Measurements from ENCODE around the gene SMARCB1.

Gene SMARCB1

DNA sequence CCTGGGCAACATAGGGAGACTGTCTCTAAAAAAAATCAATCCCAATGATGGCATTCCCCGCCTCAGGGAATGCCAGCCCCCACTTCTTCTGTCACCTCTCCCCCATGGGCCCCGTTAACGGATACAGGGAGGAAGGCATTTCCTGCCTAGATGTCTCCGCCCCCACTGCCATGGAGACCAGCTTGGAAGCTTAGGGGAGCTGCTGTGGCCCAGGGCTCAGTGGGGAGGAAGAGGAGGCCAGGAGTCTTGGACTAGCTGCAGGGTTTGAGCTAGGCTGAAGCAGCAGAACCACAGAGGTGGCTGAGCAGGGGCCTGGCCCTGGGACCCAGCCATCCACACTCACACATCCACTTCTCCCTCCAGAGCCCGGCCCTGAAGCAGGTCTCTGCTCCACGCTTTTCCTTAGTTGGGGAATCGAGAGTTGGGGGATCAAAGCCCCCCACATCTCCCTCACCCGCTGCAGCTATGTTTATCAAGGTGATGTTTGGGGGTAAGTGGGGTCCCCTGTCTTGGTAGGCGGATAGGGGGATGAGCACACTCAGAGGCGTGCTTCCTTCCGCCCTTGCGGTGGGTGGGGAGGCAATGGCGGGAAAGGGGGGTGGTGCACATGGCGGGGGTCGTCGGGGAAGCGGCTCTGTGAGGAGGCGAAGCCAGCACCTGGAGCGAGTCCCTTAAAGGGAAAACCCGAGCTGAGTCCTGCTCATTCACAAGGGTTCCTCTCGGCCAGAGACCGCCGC lies 23.8 kb upstream of the SMARCB1 start, which contains the start of gene C22orf15:
TSS of gene C22orf15 (plus strand) at position 149 of the 737 bp plus-strand sequence. CDS start at position 466, 317 bp downstream.
- peak in 3 of 6 experiments; percentile 8 to 49 (median 17) for DNase-seq

DNA sequence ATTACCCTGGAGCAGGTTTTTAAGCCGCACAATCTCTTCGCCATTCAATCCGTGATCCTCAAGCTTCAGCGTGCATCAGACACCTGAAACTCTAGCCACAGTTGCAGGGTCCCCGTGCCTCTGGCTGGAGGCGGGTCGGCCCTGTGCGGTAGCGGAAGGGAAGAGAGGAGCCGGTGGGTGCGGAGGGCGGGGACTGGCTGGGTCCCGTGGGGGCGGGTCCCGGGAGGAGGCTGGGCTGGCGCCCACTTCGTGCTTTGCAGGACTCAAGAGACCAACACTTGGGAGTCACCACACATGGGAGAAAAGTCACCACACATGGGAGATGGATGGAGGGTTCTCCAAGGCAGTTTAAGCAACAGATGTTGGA lies 23.2 kb upstream of the SMARCB1 start:
- DNase-seq: peak in 5 of 6 experiments; percentile 37 to 56 (median 49)

DNA sequence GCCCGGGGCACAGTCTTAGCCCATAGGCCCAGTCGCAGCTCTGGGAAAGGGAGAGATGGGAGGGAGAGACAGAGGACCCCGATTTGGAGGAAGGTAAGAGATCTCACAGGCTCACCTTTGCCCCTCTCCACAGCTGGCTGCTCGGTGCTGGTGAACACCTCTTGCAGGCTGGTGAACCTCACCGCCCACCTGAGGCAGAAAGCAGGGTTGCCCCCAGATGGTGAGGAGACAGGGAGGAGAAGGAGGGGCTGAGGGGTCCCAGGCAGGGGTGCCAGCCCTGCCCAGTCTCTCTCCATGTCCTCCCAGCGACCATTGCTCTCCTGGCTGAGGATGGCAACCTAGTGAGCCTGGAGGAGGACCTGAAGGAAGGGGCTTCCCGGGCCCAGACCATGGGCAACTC lies 22.8 kb upstream of the SMARCB1 start:
- DNase-seq: no peak

DNA sequence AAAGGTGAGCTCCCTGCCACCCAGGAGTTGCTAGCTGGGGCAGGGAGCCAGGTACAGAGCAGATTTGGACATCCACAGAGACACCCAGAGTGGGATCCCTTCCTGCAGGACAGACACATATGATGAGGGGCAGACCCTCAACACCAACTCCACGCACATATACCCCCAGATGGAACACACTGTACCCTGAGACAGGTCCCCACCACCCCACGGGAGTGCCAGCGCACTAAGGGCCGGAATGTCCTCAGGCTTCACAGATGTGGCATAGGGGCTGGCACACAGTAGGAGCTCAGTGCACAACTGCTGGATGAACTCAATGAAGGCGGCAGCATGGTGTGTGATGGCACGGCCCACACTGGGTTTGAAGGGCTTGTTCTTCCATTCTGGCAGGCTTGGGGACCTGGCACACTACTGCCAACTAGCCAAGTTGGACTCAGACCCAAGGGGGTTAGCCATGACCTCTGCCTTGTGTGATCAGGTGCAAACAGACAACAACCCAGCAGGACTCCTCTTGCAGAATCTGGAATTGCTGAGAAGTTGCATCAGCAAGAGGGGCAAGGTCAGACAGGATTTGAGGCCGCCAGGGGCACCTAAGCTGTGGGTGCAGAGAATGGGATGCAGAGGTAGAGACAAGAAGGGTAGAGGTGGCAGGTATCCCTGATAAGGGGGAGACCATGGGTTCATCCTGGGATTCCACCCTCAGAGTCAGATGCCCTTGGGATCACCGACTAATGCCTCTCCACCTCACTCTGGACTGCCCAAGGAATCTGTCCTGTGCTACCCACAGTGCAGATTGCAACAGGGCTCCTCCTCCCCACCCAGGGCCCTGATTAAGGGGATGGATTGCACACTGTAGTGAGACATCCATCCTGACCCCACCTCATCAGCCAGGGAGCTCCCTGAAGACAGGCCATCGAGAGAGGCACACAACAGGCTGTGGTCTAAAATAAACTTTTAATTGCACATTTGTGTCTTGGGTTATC lies 21.6 kb upstream of the SMARCB1 start:
- DNase-seq: no peak

DNA sequence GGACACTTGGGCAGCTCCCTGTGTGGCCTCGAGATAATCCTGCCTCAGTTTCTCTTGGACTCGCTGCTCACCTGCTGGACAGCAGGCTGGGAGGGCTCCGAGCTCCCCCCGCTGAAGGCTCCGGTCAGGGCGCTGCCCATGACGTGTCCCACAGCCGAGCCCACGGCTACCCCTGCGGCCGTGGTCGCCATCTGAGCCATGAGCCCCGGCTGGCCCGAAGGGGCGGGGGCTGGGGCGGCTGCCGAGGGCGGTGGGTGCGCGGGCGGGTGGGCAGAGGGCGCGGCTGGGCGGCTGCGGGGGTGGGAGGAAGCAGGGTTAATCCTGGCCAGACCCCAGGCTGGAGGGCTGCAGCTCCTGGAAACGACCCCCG lies 19.5 kb upstream of the SMARCB1 start:
- no peak for DNase-seq

DNA sequence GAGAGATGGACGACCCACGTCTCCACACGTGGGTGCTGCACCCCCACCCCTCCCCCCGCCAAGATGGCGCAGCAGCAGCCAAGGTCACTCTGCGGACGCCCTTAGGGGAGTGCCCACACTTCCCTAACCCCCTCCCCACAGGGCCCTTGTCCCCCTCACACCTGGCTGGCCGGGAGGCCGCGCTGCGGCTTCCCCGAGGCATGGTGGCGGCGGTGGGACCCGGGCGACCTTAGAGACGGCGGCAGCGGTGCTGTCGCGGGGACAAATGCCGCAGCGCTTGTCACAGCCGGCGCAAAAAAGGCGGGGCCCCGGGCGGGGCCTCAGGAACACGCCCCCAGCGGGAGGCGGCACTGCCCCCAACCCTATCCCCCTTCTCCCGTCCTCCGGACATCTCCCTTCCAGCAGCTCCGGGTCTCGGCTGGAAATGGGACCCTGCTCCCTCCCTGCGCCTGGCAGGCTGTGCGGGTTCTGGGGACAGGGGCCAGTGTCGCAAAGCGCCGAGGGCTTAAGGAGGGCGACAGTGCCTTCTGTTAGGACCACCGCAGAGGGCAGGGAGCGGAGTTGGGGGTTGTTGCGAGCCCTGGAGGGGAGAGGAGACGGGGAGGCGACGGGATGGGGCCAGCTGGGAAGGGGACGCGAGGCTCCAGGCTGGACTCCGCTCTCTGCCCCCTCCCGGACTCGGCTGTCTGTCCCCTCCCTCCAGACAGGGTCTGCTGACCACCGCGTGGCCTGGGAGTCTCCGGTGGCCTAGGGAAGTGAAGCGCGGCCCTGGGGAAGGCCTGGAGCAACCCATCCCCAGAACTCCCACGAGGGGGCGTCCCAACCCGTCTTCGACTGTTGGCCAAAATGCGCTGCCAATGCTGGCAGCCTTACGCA lies 18.9 kb upstream of the SMARCB1 start, which contains the start of gene CHCHD10:
TSS of gene CHCHD10 (minus strand) at position 300 of the 876 bp plus-strand sequence. CDS start at position 202, 98 bp downstream.
- peak; percentile 40 to 73 (median 68) for DNase-seq

DNA sequence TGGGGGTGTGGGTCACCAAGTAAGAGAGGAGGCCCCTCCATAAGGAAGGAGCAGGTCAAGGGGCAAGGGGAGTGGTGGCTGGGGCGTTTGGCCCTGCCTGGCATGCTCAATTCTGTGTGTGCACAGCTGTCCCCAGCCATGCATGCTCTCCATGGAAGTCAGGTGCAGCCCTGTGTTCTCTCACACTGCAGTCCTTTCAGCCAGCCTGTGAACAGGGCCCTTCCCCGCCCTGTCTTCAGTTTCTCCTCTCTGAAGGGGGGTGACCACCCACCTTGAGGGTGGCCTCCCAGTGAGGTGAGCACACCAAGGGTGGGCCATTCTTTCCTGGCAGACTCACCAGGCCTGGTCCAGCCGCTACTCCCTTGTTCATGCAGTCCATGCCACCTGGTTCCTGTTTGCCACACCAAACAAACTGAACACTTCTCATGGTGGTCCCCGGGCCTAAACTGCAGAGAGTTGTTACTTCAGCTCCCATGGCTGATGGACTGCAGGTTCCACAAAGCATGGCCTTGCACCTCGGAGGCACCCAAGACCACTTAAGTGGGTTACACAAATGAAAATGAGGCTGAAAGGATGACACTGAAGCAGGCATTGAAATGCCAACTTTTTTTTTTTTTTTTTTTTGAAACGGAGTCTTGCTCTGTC lies 17.3 kb upstream of the SMARCB1 start:
- no peak for DNase-seq

DNA sequence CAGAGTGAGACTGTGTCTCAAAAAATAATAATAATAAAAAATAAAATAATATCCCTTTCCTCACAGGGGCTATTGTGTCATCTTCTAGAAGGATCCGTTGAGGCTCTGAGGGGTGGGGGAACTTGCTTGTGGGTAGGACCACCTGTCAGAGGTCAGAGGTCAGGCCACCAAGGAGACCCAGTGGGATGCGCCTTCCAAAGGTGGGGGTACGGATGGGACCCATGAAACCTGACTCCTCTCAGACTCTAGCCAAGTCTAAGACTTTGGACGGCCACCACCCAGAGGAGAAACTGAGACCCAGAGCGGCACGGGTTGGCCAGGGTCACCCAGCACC lies 14.5 kb upstream of the SMARCB1 start:
- no peak for DNase-seq

DNA sequence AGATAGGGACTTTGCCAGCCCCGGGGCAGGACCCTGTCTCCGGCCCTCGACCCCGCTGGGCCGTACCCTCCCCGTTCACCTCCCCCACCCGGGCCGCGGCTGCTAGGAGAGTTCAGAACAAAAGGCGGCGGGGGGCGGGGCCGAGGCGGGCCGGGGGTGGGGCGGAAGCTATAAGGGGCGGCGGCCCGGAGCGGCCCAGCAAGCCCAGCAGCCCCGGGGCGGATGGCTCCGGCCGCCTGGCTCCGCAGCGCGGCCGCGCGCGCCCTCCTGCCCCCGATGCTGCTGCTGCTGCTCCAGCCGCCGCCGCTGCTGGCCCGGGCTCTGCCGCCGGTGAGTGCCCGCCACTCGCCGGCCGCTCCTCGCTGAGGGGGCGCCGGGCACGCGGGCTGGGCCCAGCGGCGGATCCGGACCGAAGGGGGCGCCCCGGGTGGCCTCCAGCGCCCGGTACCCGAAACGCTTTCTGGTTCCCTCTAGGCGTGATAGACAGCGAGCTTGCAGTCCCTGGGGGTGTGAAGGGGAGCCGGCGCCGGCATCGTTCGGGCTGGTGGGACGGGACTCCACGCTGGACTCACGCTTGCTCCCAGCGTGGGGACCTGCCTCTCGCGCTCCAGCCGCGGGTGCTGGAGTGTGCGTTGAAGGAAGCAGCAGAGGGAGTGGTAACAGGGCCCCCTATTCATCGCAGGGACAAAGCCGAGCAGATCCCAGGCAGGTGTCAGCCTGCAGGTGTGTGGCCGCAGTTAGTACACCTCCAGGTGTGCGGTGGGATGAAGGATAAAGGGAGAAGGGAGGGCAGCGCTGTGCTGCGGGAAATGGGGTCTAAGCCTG lies 13.9 kb upstream of the SMARCB1 start, which contains the start of gene MMP11:
TSS of gene MMP11 (plus strand) at position 201 of the 825 bp plus-strand sequence. CDS start at position 223, 22 bp downstream.
- peak; percentile 16 to 71 (median 56) for DNase-seq

DNA sequence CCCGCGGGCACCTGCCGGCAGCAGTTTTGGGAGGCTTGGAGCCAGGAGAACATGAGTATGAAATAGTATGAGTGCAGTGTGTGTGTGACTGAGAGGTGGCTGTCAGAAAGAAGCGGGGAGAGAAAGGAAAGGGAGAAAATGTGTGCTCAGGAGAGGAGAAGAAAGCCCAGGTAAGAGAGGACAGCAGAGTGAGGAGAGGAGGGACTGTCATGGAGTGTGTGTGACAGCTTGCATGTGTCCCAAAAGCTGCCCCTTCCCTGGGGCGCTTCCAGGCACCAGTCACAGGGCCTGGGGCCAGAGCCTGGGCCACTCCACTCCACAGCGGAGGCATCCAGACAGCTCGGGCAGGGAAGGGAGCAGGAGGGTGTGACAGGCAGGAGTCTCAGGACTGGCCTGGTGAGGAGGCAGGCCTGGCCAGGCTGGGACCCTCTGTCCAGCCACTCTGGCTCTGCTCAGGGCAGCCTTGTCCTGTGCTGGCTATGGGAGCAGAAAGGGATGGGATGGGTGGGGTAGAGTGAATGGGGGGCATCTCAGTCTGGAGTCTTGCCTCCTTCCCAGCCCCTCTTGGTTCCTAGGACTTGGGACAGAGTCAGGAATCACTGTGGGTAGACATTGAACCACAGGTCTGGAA lies 13.2 kb upstream of the SMARCB1 start:
- DNase-seq: no peak

DNA sequence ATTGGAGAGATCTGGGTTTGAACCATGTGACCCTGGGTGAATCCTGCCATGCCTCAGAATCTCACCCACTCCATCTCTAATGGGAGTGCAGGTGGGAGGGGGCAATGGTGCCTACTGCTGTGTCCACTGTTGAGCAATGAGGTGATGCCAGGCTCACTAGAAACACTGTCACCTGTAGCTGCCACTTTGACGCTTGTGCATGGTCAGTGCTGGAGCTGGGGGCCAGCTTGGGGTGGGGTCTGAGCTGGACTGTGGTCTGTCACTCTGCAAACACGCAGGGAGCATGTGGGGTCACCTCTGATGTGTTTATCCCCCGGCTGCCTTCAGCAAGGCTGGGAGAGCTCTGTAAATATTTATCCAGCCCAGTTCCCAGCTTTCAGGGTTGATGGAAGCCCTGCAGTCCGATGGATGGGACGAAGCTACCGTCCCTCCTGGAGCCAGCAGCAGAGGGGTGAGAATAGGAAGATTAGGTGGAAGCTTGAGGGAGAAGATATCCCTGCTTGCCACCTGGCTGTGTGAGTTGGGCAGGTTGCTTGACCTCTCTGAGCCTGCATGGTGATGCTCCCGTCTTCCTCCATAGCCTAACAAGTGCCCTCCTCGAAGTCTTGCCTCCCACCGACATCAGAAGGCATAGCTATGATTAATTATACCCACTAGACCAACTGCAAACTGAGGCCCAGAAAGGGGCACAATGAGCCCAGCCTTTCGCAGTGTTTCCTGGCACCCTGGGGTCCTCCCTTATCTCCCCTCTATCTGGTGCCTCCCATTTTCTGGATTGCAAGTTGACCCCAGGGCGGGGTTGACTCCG lies 12.4 kb upstream of the SMARCB1 start:
- no peak for DNase-seq

DNA sequence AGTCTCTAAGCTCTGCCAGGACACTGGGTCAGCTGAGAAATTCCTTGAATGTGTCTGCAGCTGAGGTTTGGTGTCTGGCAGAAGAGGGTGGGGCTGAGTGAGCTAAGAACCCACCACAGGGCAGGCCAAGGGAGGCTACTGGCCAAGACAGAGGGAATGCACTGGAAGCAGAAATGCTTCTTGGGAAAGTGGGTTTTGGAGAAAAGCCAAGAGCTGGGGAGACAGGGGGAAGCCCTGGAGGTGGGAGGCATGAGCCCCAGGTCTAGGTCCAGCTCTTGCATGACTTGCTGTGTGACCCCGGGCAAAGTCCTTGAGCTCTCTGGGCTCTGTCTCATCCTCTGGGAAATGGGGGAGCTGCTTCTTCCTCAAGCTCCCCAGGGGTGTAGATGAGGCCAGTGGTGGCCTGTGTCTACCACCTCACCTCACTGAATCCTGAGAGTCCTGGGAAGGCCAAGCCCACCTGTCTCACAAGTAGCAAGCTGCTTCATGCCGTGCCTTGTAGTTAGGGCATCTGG lies 11.8 kb upstream of the SMARCB1 start:
- DNase-seq: no peak

DNA sequence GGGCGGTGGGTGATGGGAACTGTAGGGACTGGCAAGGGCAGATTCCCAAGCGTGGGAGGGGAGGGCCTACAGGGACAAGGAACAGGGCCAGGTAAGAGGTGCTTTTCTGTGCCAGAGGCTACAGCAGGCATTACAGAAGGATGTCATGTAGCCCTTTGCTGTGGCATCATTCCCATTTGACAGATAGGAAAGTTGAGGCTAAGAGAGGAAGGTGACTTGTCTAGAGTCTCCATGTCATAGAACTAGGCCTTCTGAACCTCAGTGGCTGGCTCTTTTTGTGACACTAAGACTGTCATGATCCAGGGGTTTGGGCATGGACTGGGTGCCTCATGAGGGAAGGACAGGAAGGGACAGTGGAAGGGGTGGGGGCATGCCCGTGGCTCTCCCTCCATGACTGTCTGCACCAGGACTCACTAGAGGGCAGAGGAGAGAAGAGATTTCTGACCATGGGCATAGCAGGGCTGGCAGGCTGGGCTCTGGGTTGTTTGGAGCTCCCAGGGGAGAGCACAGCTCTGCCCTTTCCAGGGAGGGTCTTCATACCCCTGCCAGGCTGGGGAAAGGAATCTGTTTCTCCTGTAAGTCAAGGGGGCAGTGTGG lies 10.9 kb upstream of the SMARCB1 start:
- DNase-seq: no peak

DNA sequence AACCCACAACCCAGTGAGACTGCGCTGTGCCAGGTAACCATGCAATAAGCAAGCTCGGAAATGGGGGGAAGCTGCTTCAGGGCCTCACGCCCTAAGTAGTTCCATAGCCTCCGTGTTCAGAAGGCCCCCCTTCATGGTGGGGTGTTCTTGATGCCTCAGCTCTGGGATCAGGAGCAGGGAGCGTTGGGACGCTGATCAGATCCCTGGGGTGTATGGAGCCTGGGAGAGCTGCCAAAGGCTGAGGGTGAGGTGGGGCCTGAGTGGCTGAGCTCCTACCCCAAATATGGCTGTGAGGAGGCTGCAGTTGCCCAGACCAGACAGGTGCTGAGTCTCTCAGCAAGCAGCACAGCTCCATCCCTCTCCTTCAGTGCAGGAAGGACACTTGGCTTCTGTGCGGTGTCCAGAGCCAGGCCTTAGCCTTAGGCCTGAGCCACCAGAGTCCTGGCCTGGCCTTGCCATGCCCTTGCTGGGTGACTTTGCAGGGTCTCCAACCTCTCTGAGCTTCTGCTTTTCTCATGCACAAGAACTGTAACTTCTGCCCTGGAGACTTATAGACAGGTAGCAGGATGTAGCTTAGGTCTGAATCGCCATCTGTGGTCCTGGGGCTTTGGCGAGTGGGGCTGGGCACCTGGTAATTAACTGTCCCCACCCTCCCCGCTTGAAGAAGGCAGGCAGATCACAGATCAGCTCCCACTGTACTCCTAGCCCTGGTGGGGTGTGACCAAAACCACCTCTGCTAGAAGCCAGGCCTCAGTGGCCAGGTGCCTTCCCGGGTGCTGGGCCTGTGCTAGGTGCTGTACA lies 8.8 kb upstream of the SMARCB1 start:
- no peak for DNase-seq

DNA sequence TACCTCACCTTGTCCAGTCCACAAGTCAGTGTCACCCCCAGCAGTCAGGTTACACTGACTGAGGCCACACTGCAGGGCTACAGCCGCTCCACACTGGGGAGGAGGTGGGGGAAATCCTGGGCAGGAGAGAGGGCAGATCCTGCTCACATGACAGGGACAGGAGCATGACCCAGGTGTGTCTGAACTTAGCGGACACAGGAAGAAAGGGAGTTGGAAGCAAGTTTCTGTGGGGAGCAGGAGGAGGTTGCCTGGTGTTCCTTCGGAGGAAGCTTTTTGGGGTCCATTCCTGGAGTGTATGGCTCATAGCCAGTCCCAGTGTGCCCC lies 8.2 kb upstream of the SMARCB1 start:
- DNase-seq: no peak

DNA sequence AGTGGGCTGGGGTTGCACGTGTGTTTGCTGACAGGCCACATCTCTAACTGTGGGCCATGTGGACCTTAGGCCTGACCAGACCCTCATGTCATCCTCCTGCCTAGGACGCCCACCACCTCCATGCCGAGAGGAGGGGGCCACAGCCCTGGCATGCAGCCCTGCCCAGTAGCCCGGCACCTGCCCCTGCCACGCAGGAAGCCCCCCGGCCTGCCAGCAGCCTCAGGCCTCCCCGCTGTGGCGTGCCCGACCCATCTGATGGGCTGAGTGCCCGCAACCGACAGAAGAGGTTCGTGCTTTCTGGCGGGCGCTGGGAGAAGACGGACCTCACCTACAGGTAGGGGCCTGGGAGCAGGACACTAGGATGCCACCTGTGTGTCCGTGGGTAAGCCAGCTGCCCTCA lies 7.7 kb upstream of the SMARCB1 start:
- no peak for DNase-seq

DNA sequence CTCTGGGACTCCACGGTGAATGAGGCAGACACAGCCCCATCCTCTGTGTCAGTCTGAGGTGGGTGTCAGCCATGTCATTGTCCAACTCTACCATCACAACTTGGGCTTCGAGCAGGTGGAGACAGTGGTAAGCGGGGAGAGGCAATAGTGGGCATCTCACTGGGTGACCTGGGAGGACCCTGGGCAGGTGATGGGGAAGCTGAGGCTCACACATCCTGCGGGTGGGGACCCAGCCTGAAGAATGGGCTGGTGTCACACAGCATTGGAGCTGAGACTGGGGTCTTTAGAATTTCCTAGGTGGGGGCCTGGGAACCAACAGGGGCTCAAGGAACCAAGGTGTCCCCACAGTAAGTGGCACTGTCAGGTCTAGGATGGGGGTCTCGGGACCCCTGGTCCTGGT lies 7.0 kb upstream of the SMARCB1 start:
- no peak for DNase-seq

DNA sequence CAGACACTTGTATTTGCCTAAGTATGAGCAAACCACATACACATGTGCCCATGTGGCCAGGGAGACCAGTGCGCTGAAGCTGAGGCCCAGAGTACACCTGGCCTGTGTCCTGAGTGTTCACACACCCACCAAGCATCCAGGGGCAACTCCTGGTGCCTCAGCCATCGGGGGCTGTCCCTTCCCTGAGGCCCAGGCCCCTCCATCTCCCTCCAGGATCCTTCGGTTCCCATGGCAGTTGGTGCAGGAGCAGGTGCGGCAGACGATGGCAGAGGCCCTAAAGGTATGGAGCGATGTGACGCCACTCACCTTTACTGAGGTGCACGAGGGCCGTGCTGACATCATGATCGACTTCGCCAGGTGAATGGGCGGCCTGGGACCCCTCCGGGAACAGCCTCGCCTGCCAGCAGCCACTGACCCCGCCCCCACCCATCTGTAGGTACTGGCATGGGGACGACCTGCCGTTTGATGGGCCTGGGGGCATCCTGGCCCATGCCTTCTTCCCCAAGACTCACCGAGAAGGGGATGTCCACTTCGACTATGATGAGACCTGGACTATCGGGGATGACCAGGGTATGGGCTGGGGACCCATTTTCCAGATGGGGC lies 6.5 kb upstream of the SMARCB1 start:
- no peak for DNase-seq
